ENCODE measurements around the gene ABCD3. TPM values are rescaled to one million over a fixed set of nuclear protein-coding genes. Genes with fewer than 3 reads are reported as not detected.

Gene ABCD3
- total RNA-seq, 1 donor from 2014 or later, result 35.0 TPM

- Mint-ChIP-seq H3K4me3 (no peak overlapping the region), H3K27ac (ENCODE audit: unreplicated experiment) (no peak overlapping the region), H3K36me3 (ENCODE audit: low read depth) (peaks cover 7% of the 10 kb centered on the region), H3K4me1 (peaks cover 11% of the 10 kb centered on the region), H3K27me3 (ENCODE audit: low read depth) (no peaks in the 10 kb centered on the region), H3K9me3 (no peaks in the 10 kb centered on the region)
- TF ChIP-seq, protein P1, sequence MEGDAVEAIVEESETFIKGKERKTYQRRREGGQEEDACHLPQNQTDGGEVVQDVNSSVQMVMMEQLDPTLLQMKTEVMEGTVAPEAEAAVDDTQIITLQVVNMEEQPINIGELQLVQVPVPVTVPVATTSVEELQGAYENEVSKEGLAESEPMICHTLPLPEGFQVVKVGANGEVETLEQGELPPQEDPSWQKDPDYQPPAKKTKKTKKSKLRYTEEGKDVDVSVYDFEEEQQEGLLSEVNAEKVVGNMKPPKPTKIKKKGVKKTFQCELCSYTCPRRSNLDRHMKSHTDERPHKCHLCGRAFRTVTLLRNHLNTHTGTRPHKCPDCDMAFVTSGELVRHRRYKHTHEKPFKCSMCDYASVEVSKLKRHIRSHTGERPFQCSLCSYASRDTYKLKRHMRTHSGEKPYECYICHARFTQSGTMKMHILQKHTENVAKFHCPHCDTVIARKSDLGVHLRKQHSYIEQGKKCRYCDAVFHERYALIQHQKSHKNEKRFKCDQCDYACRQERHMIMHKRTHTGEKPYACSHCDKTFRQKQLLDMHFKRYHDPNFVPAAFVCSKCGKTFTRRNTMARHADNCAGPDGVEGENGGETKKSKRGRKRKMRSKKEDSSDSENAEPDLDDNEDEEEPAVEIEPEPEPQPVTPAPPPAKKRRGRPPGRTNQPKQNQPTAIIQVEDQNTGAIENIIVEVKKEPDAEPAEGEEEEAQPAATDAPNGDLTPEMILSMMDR (conservative IDR thresholded peaks at IDR 0.05), result no peak
- no peak for DNase-seq (ENCODE audit: low read depth, low spot score)
Observed at GRCh38 chr1:94529416-94529815, 111.2 kb downstream of the ABCD3 start.

GRCh38 chr1:94530373-94530878 is 112.2 kb downstream of the ABCD3 start:
- TF ChIP-seq, protein P1 (conservative IDR thresholded peaks at IDR 0.05), result no peak
- Mint-ChIP-seq H3K9me3 (no peaks in the 10 kb centered on the region), H3K36me3 (ENCODE audit: low read depth) (peaks cover 7% of the 10 kb centered on the region), H3K4me3 (no peak overlapping the region), H3K27ac (ENCODE audit: unreplicated experiment) (no peak overlapping the region), H3K4me1 (peaks cover 11% of the 10 kb centered on the region), H3K27me3 (ENCODE audit: low read depth) (no peaks in the 10 kb centered on the region)
- DNase-seq (ENCODE audit: low read depth, low spot score), result no peak

DNA sequence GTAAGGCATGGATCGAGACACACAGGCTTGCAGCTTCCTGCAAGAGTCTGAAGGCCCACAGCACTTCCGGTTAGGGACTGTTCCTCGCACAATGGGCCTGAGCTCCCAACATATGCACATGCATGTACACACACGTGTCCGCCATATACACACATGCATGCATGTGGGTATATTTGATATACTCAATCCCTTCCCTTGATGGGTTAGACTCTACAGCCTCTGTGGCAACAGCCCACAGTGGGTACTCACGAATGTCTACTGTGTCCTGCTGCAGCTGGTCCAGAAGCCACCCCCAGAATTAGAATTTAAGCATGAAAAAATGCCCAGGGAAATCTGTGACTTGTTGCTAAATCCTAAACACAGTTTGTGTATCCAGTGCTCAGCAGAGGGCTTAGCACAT is 113.5 kb downstream of the ABCD3 start:
- TF ChIP-seq, protein P1 (conservative IDR thresholded peaks at IDR 0.05), result no peak
- Mint-ChIP-seq H3K36me3 (ENCODE audit: low read depth) (peaks cover 7% of the 10 kb centered on the region), H3K4me3 (no peak overlapping the region), H3K9me3 (no peaks in the 10 kb centered on the region), H3K27me3 (ENCODE audit: low read depth) (no peaks in the 10 kb centered on the region), H3K4me1 (peaks cover 11% of the 10 kb centered on the region), H3K27ac (ENCODE audit: unreplicated experiment) (no peak overlapping the region)
- DNase-seq (ENCODE audit: low read depth, low spot score), result no peak

- no peak overlapping the region for H3K4me3 Mint-ChIP-seq
- no peak overlapping the region for H3K27ac Mint-ChIP-seq (ENCODE audit: unreplicated experiment)
- peaks cover 7% of the 10 kb centered on the region for H3K36me3 Mint-ChIP-seq (ENCODE audit: low read depth)
- no peak for DNase-seq (ENCODE audit: low read depth, low spot score)
- H3K4me1 Mint-ChIP-seq, result peaks cover 11% of the 10 kb centered on the region
- TF ChIP-seq, protein P1 (conservative IDR thresholded peaks at IDR 0.05), result no peak
- no peaks in the 10 kb centered on the region for H3K9me3 Mint-ChIP-seq
- no peaks in the 10 kb centered on the region for H3K27me3 Mint-ChIP-seq (ENCODE audit: low read depth)
Observed at GRCh38 chr1:94532077-94532476, 113.9 kb downstream of the ABCD3 start.

DNA sequence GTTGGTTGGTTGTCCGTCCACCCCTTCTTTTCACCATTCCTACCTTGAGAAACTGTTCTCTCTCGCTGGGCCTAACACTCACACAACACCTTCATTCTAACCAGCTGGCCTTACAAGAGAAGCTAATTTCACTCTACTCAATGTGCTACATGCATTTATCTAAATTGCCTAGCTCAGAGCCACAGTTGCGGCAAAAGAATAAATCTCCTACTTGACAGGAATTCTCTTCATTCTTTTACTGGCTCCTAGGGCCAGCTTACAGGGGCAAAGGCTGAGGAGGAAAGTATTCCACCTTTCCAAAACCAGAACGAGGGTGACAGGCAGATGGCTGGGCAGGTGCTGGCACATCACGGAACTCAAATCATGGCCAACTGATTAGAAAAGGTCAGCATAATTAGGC is 116.9 kb downstream of the ABCD3 start:
- no peak overlapping the region for H3K27ac Mint-ChIP-seq (ENCODE audit: unreplicated experiment)
- H3K9me3 Mint-ChIP-seq, result no peaks in the 10 kb centered on the region
- H3K4me1 Mint-ChIP-seq, result peaks cover 16% of the 10 kb centered on the region
- peaks cover 11% of the 10 kb centered on the region for H3K36me3 Mint-ChIP-seq (ENCODE audit: low read depth)
- TF ChIP-seq, protein P1 (conservative IDR thresholded peaks at IDR 0.05), result no peak
- H3K27me3 Mint-ChIP-seq (ENCODE audit: low read depth), result peaks cover 14% of the 10 kb centered on the region
- H3K4me3 Mint-ChIP-seq, result no peak overlapping the region
- no peak for DNase-seq (ENCODE audit: low read depth, low spot score)
